Measurements from ENCODE around the gene PRR33.

GRCh38 chr11:1919391-1920127 lies 27.9 kb upstream of the PRR33 start, which contains the start of gene TNNT3:
- TF ChIP-seq RAD21 (conservative IDR thresholded peaks at IDR 0.05 in 1 of 2, IDR thresholded peaks at IDR 0.05 in 1 of 2) = no peak
- no peak for TF ChIP-seq CTCF (IDR thresholded peaks at IDR 0.05)
- no peak for TF ChIP-seq CEBPB (IDR thresholded peaks at IDR 0.05)
- TF ChIP-seq, protein P1, sequence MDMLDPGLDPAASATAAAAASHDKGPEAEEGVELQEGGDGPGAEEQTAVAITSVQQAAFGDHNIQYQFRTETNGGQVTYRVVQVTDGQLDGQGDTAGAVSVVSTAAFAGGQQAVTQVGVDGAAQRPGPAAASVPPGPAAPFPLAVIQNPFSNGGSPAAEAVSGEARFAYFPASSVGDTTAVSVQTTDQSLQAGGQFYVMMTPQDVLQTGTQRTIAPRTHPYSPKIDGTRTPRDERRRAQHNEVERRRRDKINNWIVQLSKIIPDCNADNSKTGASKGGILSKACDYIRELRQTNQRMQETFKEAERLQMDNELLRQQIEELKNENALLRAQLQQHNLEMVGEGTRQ (IDR thresholded peaks at IDR 0.05) = no peak
- no peak for TF ChIP-seq JUNB (IDR thresholded peaks at IDR 0.05)
- TF ChIP-seq HDAC2 (IDR thresholded peaks at IDR 0.05) = no peak
- TF ChIP-seq MYC (IDR thresholded peaks at IDR 0.05; ENCODE audit: borderline replicate concordance, low read length) = no peak
- TF ChIP-seq MAX (IDR thresholded peaks at IDR 0.05) = no peak
- no peak for TF ChIP-seq FOSL2 (IDR thresholded peaks at IDR 0.05)
- no peak for TF ChIP-seq FOSL2 (CRISPR knock-in tag; IDR thresholded peaks at IDR 0.05)
- no peak for TF ChIP-seq MAFK (IDR thresholded peaks at IDR 0.05; ENCODE audit: partially characterized antibody)
- TF ChIP-seq HES2 (IDR thresholded peaks at IDR 0.05) = no peak
- no peak for TF ChIP-seq REST (IDR thresholded peaks at IDR 0.05)

Data from A549 (cell line).